HCT116 (cell line): Measurements from ENCODE around the gene SLC39A13.

ENCODE experiments used
- ATF3 ChIP-seq: IDR thresholded peaks from 2 replicates; pipeline ENCODE4 v1.6.1; 2012
- CTCF ChIP-seq, 3 experiments: fragments of 200-600 bp in 1 of 3; sonication (generic) in 1 of 3; IDR thresholded peaks in 2 of 3; conservative IDR thresholded peaks in 1 of 3; 2 replicates each; pipeline ENCODE4 v1.5.1; 2012 to 2017; ENCODE audit warnings: low read depth in 2 of 3, low read length in 2 of 3, antibody characterized with exemption in 1 of 3, borderline replicate concordance in 1 of 3, control low read depth in 1 of 3, mild to moderate bottlenecking in 1 of 3, mixed read lengths in 1 of 3, mixed run types in 1 of 3, moderate library complexity in 1 of 3; ENCODE audit not compliant: insufficient read depth in 1 of 3
- JUND ChIP-seq: IDR thresholded peaks from 2 replicates; pipeline ENCODE4 v1.6.1; 2012
- MAX ChIP-seq: IDR thresholded peaks from 2 replicates; pipeline ENCODE4 v1.6.1; 2012
- POLR2A ChIP-seq: IDR thresholded peaks from 2 replicates; pipeline ENCODE4 v1.7.0; 2011; ENCODE audit warnings: borderline replicate concordance; ENCODE audit not compliant: insufficient read depth, insufficient read length; ENCODE audit errors: extremely low read depth
- POLR2AphosphoS5 ChIP-seq: IDR thresholded peaks from 2 replicates; pipeline ENCODE4 v1.6.1; 2011; ENCODE audit warnings: mild to moderate bottlenecking, low read depth, low read length, moderate library complexity
- RAD21 ChIP-seq: IDR thresholded peaks from 2 replicates; pipeline ENCODE4 v1.6.1; 2012; ENCODE audit warnings: low read depth, mild to moderate bottlenecking
- SRF ChIP-seq: IDR thresholded peaks from 2 replicates; pipeline ENCODE4 v1.6.1; 2012; ENCODE audit warnings: low read depth
- ZNF274 ChIP-seq: fragments of 200-500 bp; sonication (Bioruptor generic); IDR thresholded peaks from 2 replicates; pipeline ENCODE4 v1.6.1; 2014; ENCODE audit warnings: mild to moderate bottlenecking, low read depth, low read length, inconsistent platforms

- TF ChIP-seq ZNF274 (no peak), CTCF (IDR thresholded peaks at IDR 0.05 in 2 of 3, conservative IDR thresholded peaks at IDR 0.05 in 1 of 3; ENCODE audit: borderline replicate concordance in 1 of 3, insufficient read depth in 1 of 3, low read depth in 2 of 3, low read length in 2 of 3) (no peak), JUND (no peak), POLR2A (no peak), RAD21 (no peak), POLR2AphosphoS5 (no peak), ATF3 (no peak), SRF (no peak), MAX (no peak)
Measured at GRCh38 chr11:47399860-47400767, 8.3 kb upstream of the SLC39A13 start.
